ENCODE data around the gene PSMB8.

PSMB8 gene

GRCh38 chr6:32792901-32793435 is 50.9 kb downstream of the PSMB8 start:
- no peak for DNase-seq (ENCODE audit: low read depth)
